Mucosa of rectum (tissue), 2 donors: ENCODE measurements around the gene RASGRF1.

ENCODE experiments used
- H3K27ac ChIP-seq, 2 donors: one replicate each; pipeline ENCODE4 v1.7.0; 2013; ENCODE audit warnings: inconsistent platforms in 2 of 2, low read depth in 2 of 2, low read length in 2 of 2
- H3K27me3 ChIP-seq, 2 donors: one replicate each; pipeline ENCODE4 v1.7.0; 2013; ENCODE audit warnings: low read length in 2 of 2; ENCODE audit not compliant: control insufficient read depth in 2 of 2, insufficient read depth in 2 of 2
- H3K36me3 ChIP-seq, 2 donors: one replicate each; pipeline ENCODE4 v1.7.0; 2013; ENCODE audit warnings: low read length in 2 of 2; ENCODE audit not compliant: control insufficient read depth in 2 of 2, insufficient read depth in 2 of 2
- H3K4me1 ChIP-seq, 2 donors: one replicate each; pipeline ENCODE4 v1.7.0; 2013; ENCODE audit warnings: low read length in 2 of 2, mild to moderate bottlenecking in 1 of 2; ENCODE audit not compliant: control insufficient read depth in 2 of 2, insufficient read depth in 2 of 2
- H3K4me3 ChIP-seq, 2 donors: one replicate each; pipeline ENCODE4 v1.7.0; 2013; ENCODE audit warnings: low read length in 2 of 2
- H3K9ac ChIP-seq, 2 donors: one replicate each; pipeline ENCODE4 v1.7.0; 2013; ENCODE audit warnings: low read length in 2 of 2, low read depth in 1 of 2, mild to moderate bottlenecking in 1 of 2
- H3K9me3 ChIP-seq, 2 donors: one replicate each; pipeline ENCODE4 v1.7.0; 2013; ENCODE audit warnings: low read length in 2 of 2; ENCODE audit not compliant: control insufficient read depth in 2 of 2
- donor health status: healthy.
- donor health status: Normal muscosa, but diverticular disease.

RASGRF1 gene

GRCh38 chr15:79042213-79042928 lies 48.2 kb downstream of the RASGRF1 start:
- peaks cover 0 to 4% of the 10 kb centered on the region in 2 donors for H3K9me3 ChIP-seq

GRCh38 chr15:79041601-79042168 lies 48.9 kb downstream of the RASGRF1 start:
- no peaks in the 10 kb centered on the region for H3K27me3 ChIP-seq
- no peaks in the 10 kb centered on the region for H3K36me3 ChIP-seq
- no peak overlapping the region for H3K4me3 ChIP-seq
- H3K9ac ChIP-seq, result no peak overlapping the region
- H3K27ac ChIP-seq, result no peak overlapping the region
- peaks cover 0 to 4% of the 10 kb centered on the region in 2 donors for H3K9me3 ChIP-seq
- H3K4me1 ChIP-seq, result no peaks in the 10 kb centered on the region

More at GRCh38 chr15:79042213-79042928, 48.2 kb downstream of the RASGRF1 start:
- Histone ChIP-seq H3K4me1 (no peaks in the 10 kb centered on the region), H3K36me3 (no peaks in the 10 kb centered on the region), H3K9ac (no peak overlapping the region), H3K4me3 (no peak overlapping the region), H3K27me3 (no peaks in the 10 kb centered on the region), H3K27ac (no peak overlapping the region)

- Histone ChIP-seq H3K9me3 (peaks cover 0 to 4% of the 10 kb centered on the region in 2 donors), H3K27me3 (no peaks in the 10 kb centered on the region), H3K4me1 (no peaks in the 10 kb centered on the region), H3K36me3 (no peaks in the 10 kb centered on the region), H3K27ac (no peak overlapping the region), H3K9ac (no peak overlapping the region), H3K4me3 (no peak overlapping the region)
These were observed 52.7 kb downstream of the RASGRF1 start for GRCh38 chr15:79037848-79038247.

GRCh38 chr15:79036323-79036722 lies 54.3 kb downstream of the RASGRF1 start:
- no peaks in the 10 kb centered on the region for H3K4me1 ChIP-seq
- H3K9ac ChIP-seq, result no peak overlapping the region
- H3K9me3 ChIP-seq, result no peaks in the 10 kb centered on the region
- H3K27ac ChIP-seq, result no peak overlapping the region
- no peaks in the 10 kb centered on the region for H3K36me3 ChIP-seq
- H3K4me3 ChIP-seq, result no peak overlapping the region
- no peaks in the 10 kb centered on the region for H3K27me3 ChIP-seq

- Histone ChIP-seq H3K9me3 (no peaks in the 10 kb centered on the region), H3K27ac (no peak overlapping the region), H3K36me3 (no peaks in the 10 kb centered on the region), H3K27me3 (no peaks in the 10 kb centered on the region), H3K4me3 (no peak overlapping the region), H3K4me1 (no peaks in the 10 kb centered on the region), H3K9ac (no peak overlapping the region)
These were observed 54.8 kb downstream of the RASGRF1 start for GRCh38 chr15:79035814-79036213.

- no peak overlapping the region for H3K4me3 ChIP-seq
These were observed 55.4 kb downstream of the RASGRF1 start for GRCh38 chr15:79035111-79035601.

GRCh38 chr15:79034284-79034683 lies 56.3 kb downstream of the RASGRF1 start:
- Histone ChIP-seq H3K36me3 (no peaks in the 10 kb centered on the region), H3K9ac (no peak overlapping the region), H3K27ac (no peak overlapping the region), H3K27me3 (no peaks in the 10 kb centered on the region), H3K4me3 (no peak overlapping the region), H3K9me3 (no peaks in the 10 kb centered on the region), H3K4me1 (no peaks in the 10 kb centered on the region)

More at GRCh38 chr15:79035111-79035601, 55.4 kb downstream of the RASGRF1 start:
- no peak overlapping the region for H3K9ac ChIP-seq
- no peak overlapping the region for H3K27ac ChIP-seq
- no peaks in the 10 kb centered on the region for H3K4me1 ChIP-seq
- no peaks in the 10 kb centered on the region for H3K9me3 ChIP-seq
- no peaks in the 10 kb centered on the region for H3K36me3 ChIP-seq
- no peaks in the 10 kb centered on the region for H3K27me3 ChIP-seq

- Histone ChIP-seq H3K4me1 (no peaks in the 10 kb centered on the region), H3K27me3 (no peaks in the 10 kb centered on the region), H3K9me3 (no peaks in the 10 kb centered on the region), H3K36me3 (no peaks in the 10 kb centered on the region), H3K9ac (no peak overlapping the region), H3K27ac (no peak overlapping the region), H3K4me3 (no peak overlapping the region)
These were observed 57.9 kb downstream of the RASGRF1 start for GRCh38 chr15:79032656-79033055.

- H3K4me3 ChIP-seq, result no peak overlapping the region
- H3K27me3 ChIP-seq, result no peaks in the 10 kb centered on the region
These were observed 58.8 kb downstream of the RASGRF1 start for GRCh38 chr15:79031821-79032220.

GRCh38 chr15:79031201-79031600 lies 59.4 kb downstream of the RASGRF1 start:
- Histone ChIP-seq H3K27ac (no peak overlapping the region), H3K9me3 (no peaks in the 10 kb centered on the region), H3K36me3 (no peaks in the 10 kb centered on the region), H3K4me3 (no peak overlapping the region), H3K4me1 (no peaks in the 10 kb centered on the region), H3K9ac (no peak overlapping the region), H3K27me3 (no peaks in the 10 kb centered on the region)

More at GRCh38 chr15:79031821-79032220, 58.8 kb downstream of the RASGRF1 start:
- Histone ChIP-seq H3K4me1 (no peaks in the 10 kb centered on the region), H3K27ac (no peak overlapping the region), H3K9ac (no peak overlapping the region), H3K9me3 (no peaks in the 10 kb centered on the region), H3K36me3 (no peaks in the 10 kb centered on the region)
